RCC 7860 (cell line): ENCODE measurements around the gene SLC1A4.
A peak's percentile ranks its signal among the peaks of the same experiment; 100 is the strongest.

Experiments
- DNase-seq: peaks from one replicate; pipeline ENCODE4 v3.0.0-alpha.2; 2015; ENCODE audit warnings: low spot score
- FAIRE-seq: peaks from 2 replicates; lab custom pipeline; 2012; peaks lifted over from hg19 to GRCh38; lab: Jason Lieb, UNC

SLC1A4 gene

DNA sequence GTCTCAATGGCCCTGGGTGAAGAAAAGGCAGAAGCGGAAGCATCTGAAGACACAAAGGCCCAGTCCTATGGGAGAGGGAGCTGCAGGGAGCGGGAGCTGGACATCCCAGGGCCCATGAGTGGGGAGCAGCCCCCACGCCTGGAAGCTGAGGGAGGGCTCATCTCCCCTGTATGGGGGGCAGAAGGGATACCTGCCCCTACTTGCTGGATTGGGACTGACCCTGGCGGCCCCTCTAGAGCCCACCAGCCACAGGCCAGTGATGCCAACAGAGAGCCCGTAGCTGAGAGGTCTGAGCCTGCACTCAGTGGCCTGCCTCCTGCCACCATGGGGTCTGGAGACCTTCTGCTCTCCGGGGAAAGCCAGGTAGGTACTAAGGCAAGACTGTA is 80.2 kb downstream of the SLC1A4 start:
- FAIRE-seq (no peak), DNase-seq (no peak)

DNA sequence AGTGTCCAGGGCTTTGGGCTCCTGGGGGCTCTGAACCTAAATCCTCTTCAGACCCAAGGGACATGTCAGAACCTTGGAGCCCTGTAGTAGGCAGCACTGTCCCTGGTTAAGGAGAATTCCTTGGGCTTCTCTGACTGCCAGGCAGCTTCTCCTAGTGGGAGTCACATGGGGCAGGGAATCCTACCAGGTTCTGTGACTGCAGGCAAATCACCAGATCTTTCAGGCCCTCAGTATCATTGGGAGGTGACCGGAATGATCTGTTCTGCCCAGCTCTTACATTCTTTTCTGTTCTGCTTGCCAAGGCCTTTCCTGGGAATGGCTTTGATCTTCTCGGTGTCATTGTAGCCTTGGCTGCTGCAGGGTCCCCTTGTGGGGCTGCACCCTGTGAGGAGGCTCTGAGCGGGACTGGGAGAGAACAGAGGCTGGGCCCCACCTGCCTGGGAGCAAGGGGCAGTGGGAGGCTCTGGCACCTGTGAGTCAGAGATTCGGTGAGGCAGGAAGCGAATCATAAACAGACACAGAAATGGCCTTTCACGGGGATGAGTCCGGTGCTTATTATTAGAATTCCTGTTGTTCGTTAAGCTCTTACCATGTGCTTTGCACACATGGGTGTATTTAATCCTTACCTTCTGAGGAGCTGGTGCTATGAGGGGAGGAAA is 81.1 kb downstream of the SLC1A4 start:
- DNase-seq, result peak; percentile 32
- no peak for FAIRE-seq

DNA sequence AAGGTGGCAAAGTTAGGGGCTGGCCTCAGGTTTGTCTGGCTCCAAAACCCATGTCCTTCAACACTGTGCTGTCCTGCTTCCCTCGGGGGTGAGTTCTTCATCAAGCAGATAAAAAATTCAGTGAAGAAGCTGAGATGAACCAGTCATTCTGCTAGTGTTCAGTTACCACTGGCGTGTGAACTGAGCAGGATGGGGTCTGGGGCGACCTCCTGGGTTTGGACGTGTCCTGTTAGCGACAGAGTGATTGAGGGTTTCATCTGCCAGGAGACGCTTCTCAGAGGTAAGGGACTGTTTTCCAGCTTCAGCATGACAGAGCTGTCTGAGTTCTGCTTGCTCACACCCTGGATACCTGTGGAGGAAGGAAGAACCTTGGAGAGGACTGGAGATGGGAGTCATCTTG is 81.7 kb downstream of the SLC1A4 start:
- DNase-seq (no peak), FAIRE-seq (no peak)

GRCh38 chr2:65071499-65072180 is 82.4 kb downstream of the SLC1A4 start:
- DNase-seq (no peak), FAIRE-seq (no peak)

- FAIRE-seq, result no peak
- DNase-seq, result no peak
Observed at GRCh38 chr2:65072181-65072970, 83.2 kb downstream of the SLC1A4 start.
